Stimulated activated CD4-positive, alpha-beta T cell treated with anti-CD3 and anti-CD28 coated beads, Interleukin-15, amount 100 ng/mL, for 1 hour (primary cell): Measurements from ENCODE around the gene ASCC1.

ENCODE experiments used
- DNase-seq, 2 donors: peaks; one replicate each; pipeline ENCODE4 v3.0.0-alpha.2; 2020; ENCODE audit warnings: low read depth in 1 of 2, low spot score in 1 of 2

ASCC1 gene

GRCh38 chr10:72053690-72054089 is 162.4 kb downstream of the ASCC1 start:
- DNase-seq: no peak

GRCh38 chr10:72050873-72051272 is 165.2 kb downstream of the ASCC1 start:
- DNase-seq: no peak

GRCh38 chr10:72049969-72050781 is 165.9 kb downstream of the ASCC1 start:
- DNase-seq: no peak

GRCh38 chr10:72049472-72049871 is 166.6 kb downstream of the ASCC1 start:
- DNase-seq: no peak

- peak; percentile 79 to 83 for DNase-seq
Measured at GRCh38 chr10:72048450-72049124, 167.5 kb downstream of the ASCC1 start.
